ENCODE data around the gene DACH1.

- TF ChIP-seq REST (IDR thresholded peaks at IDR 0.05; ENCODE audit: insufficient replicate concordance, low read depth) (no peak), CTCF (IDR thresholded peaks at IDR 0.05; ENCODE audit: insufficient read depth, low read length) (no peak), POLR2AphosphoS5 (IDR thresholded peaks at IDR 0.05; ENCODE audit: low read depth) (no peak), SPI1 (IDR thresholded peaks at IDR 0.05; ENCODE audit: borderline replicate concordance, low read depth) (no peak)
Observed at GRCh38 chr13:71459708-71460107, 407.3 kb downstream of the DACH1 start.
